Left renal pelvis (tissue), 4 donors: ENCODE data around the gene CCDC200. TPM values are rescaled to one million over a fixed set of nuclear protein-coding genes. Genes with fewer than 3 reads are reported as not detected.

ENCODE experiments used
- polyA plus RNA-seq, 4 donors: library from polyadenylated mRNA; unstranded; fragments of 120-200 nt; gene quantifications; one replicate each; pipeline ENCODE4 v1.2.1, GENCODE V29; 2013; ENCODE audit not compliant: insufficient read length in 4 of 4

The CCDC200 gene
- polyA plus RNA-seq, 4 donors, result 4.9 to 22.7 (median 11.0) TPM

Other genes with a start within 250 kb of the CCDC200 start
- gene PTGES3L, start 248.5 kb downstream of the CCDC200 start, polyA plus RNA-seq, result 1 to 10 TPM in 3 of 4 donors, under 1 TPM in 1; 1.00 to 3.0 (median 1.9) TPM
- 10 to 100 TPM in 3 of 4 donors, 1 to 10 TPM in 1; 8.3 to 17.6 (median 15.9) TPM for gene RUNDC1, start 248.1 kb downstream of the CCDC200 start, polyA plus RNA-seq
- gene RPL27, start 230.2 kb downstream of the CCDC200 start, polyA plus RNA-seq, result 1,000 to 10,000 TPM; 1,424 to 1,561 (median 1,476) TPM
- 10 to 100 TPM in 3 of 4 donors, 1 to 10 TPM in 1; 9.1 to 12.9 (median 11.1) TPM for gene IFI35, start 221.8 kb downstream of the CCDC200 start, polyA plus RNA-seq
- 100 to 1,000 TPM; 107 to 136 (median 121) TPM for gene VAT1, start 206.2 kb downstream of the CCDC200 start, polyA plus RNA-seq
- 1 to 10 TPM; 2.2 to 3.7 (median 3.2) TPM for gene RND2, start 203.4 kb downstream of the CCDC200 start, polyA plus RNA-seq
- 10 to 100 TPM; 11.0 to 17.2 (median 15.4) TPM for gene BRCA1, start 103.3 kb downstream of the CCDC200 start, polyA plus RNA-seq
- gene NBR1, start 57.4 kb downstream of the CCDC200 start, polyA plus RNA-seq, result 100 to 1,000 TPM; 111 to 160 (median 120) TPM
- gene TMEM106A, start 16.7 kb downstream of the CCDC200 start, polyA plus RNA-seq, result 10 to 100 TPM in 2 of 4 donors, 1 to 10 TPM in 2; 8.9 to 20.4 (median 13.9) TPM
- 1 to 10 TPM in 2 of 4 donors, not detected in 2; 1.2 to 1.9 TPM for gene RNU2-1, start 5.4 kb upstream of the CCDC200 start, polyA plus RNA-seq
- gene ARL4D, start 170.4 kb upstream of the CCDC200 start, polyA plus RNA-seq, result 10 to 100 TPM in 2 of 4 donors, 1 to 10 TPM in 2; 8.6 to 33.2 (median 11.2) TPM